Measurements from ENCODE around the gene HAND1. TPM values are rescaled to one million over a fixed set of nuclear protein-coding genes. Genes with fewer than 3 reads are reported as not detected.
A peak's percentile ranks its signal among the peaks of the same experiment; 100 is the strongest.

HAND1 gene
- not detected in 2 replicates for total RNA-seq

DNA sequence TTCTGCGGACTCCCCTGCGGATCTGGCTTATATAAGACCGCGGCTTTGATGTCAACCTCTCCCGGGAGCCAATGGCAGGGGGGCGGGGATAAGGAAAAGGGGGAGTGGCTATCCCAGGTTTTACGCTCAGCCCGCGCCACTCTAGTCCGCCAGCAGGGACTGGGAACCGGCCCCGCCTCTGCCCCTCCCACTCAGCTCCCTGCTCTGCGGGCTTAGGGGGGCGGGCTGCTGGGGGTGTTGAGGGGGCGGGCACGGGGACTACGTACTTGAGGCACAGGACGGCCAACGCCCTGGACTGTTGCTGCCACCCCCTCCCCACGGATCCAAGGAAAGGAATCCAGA, at the start of gene HAND1:
Gene HAND1, minus strand, starts transcription at position 4 of the 342 bp plus-strand sequence. CDS start 219 bp downstream, outside the sequence.
- no peak for DNase-seq (ENCODE audit: low spot score)
- H3K4me1 Mint-ChIP-seq (ENCODE audit: low read depth) = peaks cover 41% of the 10 kb centered on the region
- H3K27me3 Mint-ChIP-seq (ENCODE audit: insufficient read depth) = peaks cover 88% of the 10 kb centered on the region
- intact Hi-C loops (cut with micrococcal nuclease) = no loop called here
- H3K9me3 Mint-ChIP-seq = no peaks in the 10 kb centered on the region
- H3K4me3 Mint-ChIP-seq = peak within 1 kb of the TSS; percentile 32
- peak within 1 kb of the TSS; percentile 80 for H3K27ac Mint-ChIP-seq
- H3K36me3 Mint-ChIP-seq (ENCODE audit: low read depth) = peaks cover 8% of the 10 kb centered on the region

DNA sequence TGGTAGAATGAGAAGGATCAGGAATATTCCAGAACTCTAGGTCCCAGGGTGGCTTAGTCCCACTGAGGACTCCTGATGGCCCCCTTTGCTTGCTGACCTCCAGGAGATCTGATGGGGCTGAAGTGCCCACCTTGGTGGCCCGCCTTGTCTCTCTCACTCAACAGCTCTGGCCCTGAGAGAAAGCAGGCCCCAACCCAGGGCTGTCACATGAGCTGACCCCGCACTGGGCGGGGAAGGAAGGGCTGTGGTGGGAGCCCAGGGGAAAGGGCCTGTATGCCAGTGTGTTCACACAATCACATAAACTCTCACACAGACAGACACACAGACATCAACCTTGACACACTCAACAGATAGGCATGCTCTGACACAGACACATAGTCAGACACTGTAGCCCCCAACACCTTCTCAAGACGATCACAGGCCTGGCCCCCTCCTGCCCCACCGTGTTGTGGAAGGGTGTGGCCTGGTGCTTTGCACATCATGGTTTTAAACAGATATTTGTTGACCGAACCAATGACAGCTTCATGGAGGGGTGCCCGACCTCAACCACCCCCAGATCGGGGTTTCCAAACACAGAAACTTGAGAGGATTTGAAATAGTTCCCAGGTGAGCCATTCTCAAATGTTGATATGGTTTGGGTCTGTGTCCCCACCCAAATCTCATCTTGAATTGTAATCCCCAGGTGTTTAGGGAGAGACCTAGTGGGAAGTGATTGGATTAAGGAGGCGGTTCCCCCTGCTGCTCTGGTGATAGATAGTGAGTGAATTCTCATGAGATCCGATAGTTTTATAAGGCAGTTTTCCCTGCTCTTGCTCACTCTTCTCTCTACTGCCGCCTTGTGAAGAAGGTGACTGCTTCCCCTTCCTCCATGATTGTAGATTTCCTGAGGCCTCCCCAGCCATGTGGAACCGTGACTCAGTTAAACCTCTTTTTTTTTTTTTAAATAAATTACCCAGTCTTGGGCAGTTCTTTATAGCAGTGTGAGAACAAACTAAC, 48.5 kb upstream of the HAND1 start:
- no peak for DNase-seq (ENCODE audit: low spot score)
- Mint-ChIP-seq H3K9me3 (no peaks in the 10 kb centered on the region), H3K27ac (no peak overlapping the region), H3K4me3 (no peak overlapping the region), H3K4me1 (ENCODE audit: low read depth) (no peaks in the 10 kb centered on the region), H3K27me3 (ENCODE audit: insufficient read depth) (peaks cover 9% of the 10 kb centered on the region), H3K36me3 (ENCODE audit: low read depth) (no peaks in the 10 kb centered on the region)
- intact Hi-C loops (cut with micrococcal nuclease) = no loop called here

DNA sequence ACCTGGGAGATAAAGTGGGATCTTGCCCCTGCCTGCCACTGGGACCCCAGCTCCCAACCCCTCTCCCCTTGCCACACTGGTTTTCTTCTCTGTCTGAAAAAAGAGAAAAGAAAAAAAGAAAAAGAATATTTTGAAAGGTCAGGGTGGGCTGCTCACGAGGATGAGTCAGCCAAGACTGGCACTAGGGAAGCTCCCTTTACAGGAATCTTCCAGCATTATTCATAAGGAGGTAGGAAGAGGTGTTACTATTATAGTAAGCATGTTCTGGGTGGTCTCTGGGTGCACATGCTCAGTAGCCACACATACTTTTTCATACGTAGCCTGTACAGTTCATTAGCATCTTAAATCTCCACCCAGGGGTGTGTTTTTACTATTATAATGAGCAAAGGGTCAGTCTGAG, 46.8 kb upstream of the HAND1 start:
- DNase-seq (ENCODE audit: low spot score) = no peak
- H3K9me3 Mint-ChIP-seq = no peaks in the 10 kb centered on the region
- no peak overlapping the region for H3K4me3 Mint-ChIP-seq
- no peak overlapping the region for H3K27ac Mint-ChIP-seq
- intact Hi-C loops (cut with micrococcal nuclease) = no loop called here
- no peaks in the 10 kb centered on the region for H3K4me1 Mint-ChIP-seq (ENCODE audit: low read depth)
- H3K36me3 Mint-ChIP-seq (ENCODE audit: low read depth) = no peaks in the 10 kb centered on the region
- H3K27me3 Mint-ChIP-seq (ENCODE audit: insufficient read depth) = peaks cover 20% of the 10 kb centered on the region

DNA sequence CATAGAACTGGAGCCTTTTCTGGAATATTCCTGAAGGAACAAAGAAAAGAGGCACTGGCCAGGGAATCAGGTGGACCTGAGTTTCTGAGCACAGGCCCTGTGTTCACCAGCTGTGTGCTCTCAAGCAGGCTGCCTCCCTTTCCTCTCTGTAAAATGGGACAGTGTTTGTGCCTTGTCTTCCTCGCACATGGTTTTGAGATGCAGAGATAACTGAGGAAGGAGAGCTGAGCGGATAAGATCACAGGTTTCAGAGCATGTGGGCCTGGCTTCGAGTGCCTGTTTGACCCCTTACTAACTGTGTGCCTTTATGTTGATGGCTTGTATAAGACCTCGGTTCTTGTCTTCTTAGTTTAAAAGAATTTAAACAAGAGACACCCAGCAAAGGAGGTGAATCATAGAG, 46.2 kb upstream of the HAND1 start:
- no peaks in the 10 kb centered on the region for H3K4me1 Mint-ChIP-seq (ENCODE audit: low read depth)
- H3K36me3 Mint-ChIP-seq (ENCODE audit: low read depth) = no peaks in the 10 kb centered on the region
- H3K27me3 Mint-ChIP-seq (ENCODE audit: insufficient read depth) = peaks cover 26% of the 10 kb centered on the region
- no peak overlapping the region for H3K4me3 Mint-ChIP-seq
- H3K9me3 Mint-ChIP-seq = no peaks in the 10 kb centered on the region
- intact Hi-C loops (cut with micrococcal nuclease) = no loop called here
- no peak overlapping the region for H3K27ac Mint-ChIP-seq
- no peak for DNase-seq (ENCODE audit: low spot score)

DNA sequence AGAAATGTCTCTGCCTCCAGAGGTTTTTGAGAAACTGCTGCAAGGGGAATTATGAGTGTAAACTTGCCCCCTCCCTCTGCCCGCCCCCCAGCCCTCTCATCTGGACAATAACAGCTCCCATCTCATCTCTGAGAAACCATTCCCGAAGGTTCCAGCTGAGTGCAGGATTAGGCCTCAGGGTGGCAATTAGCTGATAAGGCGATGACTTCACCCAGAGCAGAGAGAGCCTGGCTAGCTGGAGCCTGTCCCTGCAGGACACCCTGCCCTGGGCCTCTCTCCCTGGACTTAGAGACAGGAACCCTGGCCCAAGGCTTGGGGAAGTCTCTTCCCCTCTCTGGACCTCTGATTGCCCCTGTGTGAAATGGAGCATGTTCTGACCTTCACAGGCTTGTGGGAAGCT, 45.7 kb upstream of the HAND1 start:
- H3K27me3 Mint-ChIP-seq (ENCODE audit: insufficient read depth) = peaks cover 25% of the 10 kb centered on the region
- no peak overlapping the region for H3K4me3 Mint-ChIP-seq
- intact Hi-C loops (cut with micrococcal nuclease) = no loop called here

DNA sequence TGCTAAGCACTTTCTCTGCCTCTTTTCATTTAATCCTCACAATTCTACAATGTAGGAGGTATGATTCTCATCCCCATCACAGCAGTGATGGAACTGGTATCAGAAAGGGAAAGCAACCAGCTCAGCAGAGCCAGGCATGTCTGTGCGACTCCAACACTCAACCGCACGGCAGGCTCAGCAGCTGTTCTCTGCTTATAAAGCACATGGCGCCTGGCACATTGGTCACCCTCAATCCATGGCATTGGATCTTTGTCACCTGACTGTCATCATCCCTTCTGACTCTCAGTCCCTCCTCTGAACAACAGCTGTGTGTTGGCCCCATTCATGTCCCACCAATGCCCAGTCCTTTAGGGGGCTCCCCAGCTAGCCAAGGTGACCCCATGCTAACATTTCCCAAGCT, 45.1 kb upstream of the HAND1 start:
- H3K9me3 Mint-ChIP-seq = no peaks in the 10 kb centered on the region
- no peak overlapping the region for H3K4me3 Mint-ChIP-seq
- peaks cover 25% of the 10 kb centered on the region for H3K27me3 Mint-ChIP-seq (ENCODE audit: insufficient read depth)
- no peaks in the 10 kb centered on the region for H3K4me1 Mint-ChIP-seq (ENCODE audit: low read depth)
- H3K36me3 Mint-ChIP-seq (ENCODE audit: low read depth) = no peaks in the 10 kb centered on the region
- no peak overlapping the region for H3K27ac Mint-ChIP-seq
- DNase-seq (ENCODE audit: low spot score) = no peak
- intact Hi-C loops (cut with micrococcal nuclease) = no loop called here

More for the DNA sequence above, 45.7 kb upstream of the HAND1 start:
- no peaks in the 10 kb centered on the region for H3K36me3 Mint-ChIP-seq (ENCODE audit: low read depth)
- H3K4me1 Mint-ChIP-seq (ENCODE audit: low read depth) = no peaks in the 10 kb centered on the region
- no peak for DNase-seq (ENCODE audit: low spot score)
- no peaks in the 10 kb centered on the region for H3K9me3 Mint-ChIP-seq
- H3K27ac Mint-ChIP-seq = no peak overlapping the region

DNA sequence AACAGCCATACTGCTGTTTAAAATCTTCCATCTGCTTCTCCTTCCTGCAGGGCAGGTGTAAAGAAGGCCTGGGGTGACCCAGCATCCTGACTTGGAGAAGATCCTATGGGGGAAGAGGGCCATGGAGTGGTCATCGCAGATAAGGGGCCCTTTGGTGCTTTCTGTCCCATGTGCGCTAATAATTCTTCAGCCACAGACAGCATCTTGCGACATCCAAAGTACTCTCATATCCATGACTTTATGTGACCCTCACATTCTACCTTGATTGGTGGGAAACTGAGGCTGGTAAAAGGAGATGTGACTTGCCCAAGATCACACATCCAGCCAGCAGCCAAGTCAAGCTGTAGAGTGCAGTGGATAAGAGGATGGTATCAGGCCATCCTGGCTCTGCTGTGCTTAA, 44.3 kb upstream of the HAND1 start:
- Mint-ChIP-seq H3K27ac (no peak overlapping the region), H3K9me3 (no peaks in the 10 kb centered on the region), H3K27me3 (ENCODE audit: insufficient read depth) (peaks cover 25% of the 10 kb centered on the region), H3K36me3 (ENCODE audit: low read depth) (no peaks in the 10 kb centered on the region), H3K4me1 (ENCODE audit: low read depth) (no peaks in the 10 kb centered on the region), H3K4me3 (no peak overlapping the region)
- DNase-seq (ENCODE audit: low spot score) = no peak
- intact Hi-C loops (cut with micrococcal nuclease) = no loop called here

DNA sequence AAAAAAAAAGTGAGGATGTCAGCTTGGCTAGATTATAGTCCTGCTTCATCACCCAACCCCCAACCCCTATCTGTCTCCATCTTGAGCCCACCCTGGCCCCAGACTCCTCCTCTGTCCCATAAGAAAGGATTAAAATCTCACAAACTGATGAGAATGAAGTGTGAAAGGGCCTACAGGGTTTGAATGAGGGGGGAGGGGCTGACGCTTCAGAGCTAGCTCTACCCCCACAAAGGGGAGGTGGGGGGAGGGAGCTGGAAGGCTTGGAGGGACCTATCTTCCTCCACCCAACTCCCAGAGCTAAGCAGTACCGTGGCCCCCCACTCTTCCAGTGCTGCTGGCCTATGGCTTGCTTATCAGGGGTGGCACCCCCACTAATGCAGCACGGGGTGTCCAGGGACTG, 43.7 kb upstream of the HAND1 start:
- Mint-ChIP-seq H3K36me3 (ENCODE audit: low read depth) (no peaks in the 10 kb centered on the region), H3K9me3 (no peaks in the 10 kb centered on the region), H3K4me1 (ENCODE audit: low read depth) (no peaks in the 10 kb centered on the region), H3K4me3 (no peak overlapping the region), H3K27me3 (ENCODE audit: insufficient read depth) (peaks cover 23% of the 10 kb centered on the region), H3K27ac (no peak overlapping the region)
- no peak for DNase-seq (ENCODE audit: low spot score)
- intact Hi-C loops (cut with micrococcal nuclease) = no loop called here

DNA sequence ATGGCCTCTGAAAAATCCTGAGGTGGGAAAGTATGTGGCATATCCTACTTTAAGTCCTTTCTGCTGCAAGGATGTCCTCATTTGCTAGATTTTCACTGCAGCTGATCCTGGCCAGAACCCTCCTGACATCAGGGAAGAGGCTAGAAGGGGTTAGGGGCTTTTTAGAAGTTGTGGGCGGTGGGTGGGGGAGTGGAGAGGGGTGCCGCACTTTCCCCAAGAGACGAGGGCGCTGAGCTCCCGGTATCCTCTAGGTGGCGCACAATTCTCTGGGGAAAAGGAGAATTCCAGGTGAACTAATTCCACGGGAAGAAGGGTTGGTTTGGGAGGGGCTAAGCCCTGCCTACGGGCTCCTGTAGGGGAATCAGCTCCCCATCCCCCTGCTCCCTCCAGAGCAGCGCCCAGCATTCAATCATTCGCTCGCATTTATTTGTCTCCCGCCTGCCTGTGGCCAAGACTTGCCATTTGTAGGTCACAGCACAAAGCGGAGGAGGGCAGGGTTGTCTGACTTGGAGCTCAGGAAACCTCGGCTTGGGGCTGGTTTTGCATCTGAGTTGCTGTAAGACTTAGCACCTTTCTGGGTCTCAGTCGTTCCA, 42.9 kb upstream of the HAND1 start:
- intact Hi-C loops (cut with micrococcal nuclease) = no loop called here
- no peaks in the 10 kb centered on the region for H3K4me1 Mint-ChIP-seq (ENCODE audit: low read depth)
- no peaks in the 10 kb centered on the region for H3K36me3 Mint-ChIP-seq (ENCODE audit: low read depth)
- no peak overlapping the region for H3K4me3 Mint-ChIP-seq
- no peak overlapping the region for H3K27ac Mint-ChIP-seq
- no peak for DNase-seq (ENCODE audit: low spot score)
- H3K9me3 Mint-ChIP-seq = no peaks in the 10 kb centered on the region
- H3K27me3 Mint-ChIP-seq (ENCODE audit: insufficient read depth) = peaks cover 20% of the 10 kb centered on the region

DNA sequence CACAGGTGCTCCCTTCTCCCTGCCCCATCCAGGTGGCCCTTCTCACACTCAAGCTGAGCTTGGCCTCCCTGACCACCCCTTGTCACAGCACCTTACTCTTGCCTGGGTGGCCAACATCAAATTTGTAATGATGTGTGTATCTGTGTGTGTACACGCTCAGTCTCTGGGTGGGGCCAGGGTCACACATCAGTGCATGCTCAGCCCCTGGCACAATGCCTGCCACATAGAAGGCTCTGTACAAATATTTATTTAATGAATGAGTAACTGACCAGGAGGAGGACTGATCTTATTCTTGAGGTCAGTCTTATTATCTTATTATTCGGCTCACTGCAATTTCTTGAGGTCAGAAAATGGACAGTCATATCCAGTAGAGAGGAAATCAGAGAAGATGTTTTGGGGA, 41.3 kb upstream of the HAND1 start:
- Mint-ChIP-seq H3K36me3 (ENCODE audit: low read depth) (no peaks in the 10 kb centered on the region), H3K27me3 (ENCODE audit: insufficient read depth) (peaks cover 23% of the 10 kb centered on the region), H3K9me3 (no peaks in the 10 kb centered on the region), H3K4me1 (ENCODE audit: low read depth) (peaks cover 3% of the 10 kb centered on the region), H3K4me3 (no peak overlapping the region), H3K27ac (no peak overlapping the region)
- intact Hi-C loops (cut with micrococcal nuclease) = no loop called here
- DNase-seq (ENCODE audit: low spot score) = no peak

DNA sequence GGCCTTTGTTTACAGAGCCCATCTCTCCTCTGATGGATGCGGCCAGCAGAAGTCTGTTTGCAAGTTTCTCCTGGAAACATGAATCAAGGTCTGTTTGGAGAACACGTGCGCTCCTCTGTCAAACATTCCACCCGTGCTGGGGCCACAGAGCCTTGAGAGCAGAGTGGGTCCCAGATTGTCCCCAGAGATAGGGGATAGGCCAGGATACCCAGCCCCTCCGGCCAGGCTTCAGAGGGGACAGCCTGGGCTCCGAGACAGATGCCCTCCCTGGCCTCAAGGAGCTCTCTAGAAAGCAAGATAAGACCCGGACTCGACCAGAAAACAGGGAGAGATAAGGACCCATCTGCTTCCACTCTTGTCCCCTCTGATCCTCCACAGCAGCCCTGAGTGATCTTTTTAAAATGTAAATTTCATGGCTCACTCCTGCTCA, 40.4 kb upstream of the HAND1 start:
- no peak for DNase-seq (ENCODE audit: low spot score)
- no peaks in the 10 kb centered on the region for H3K36me3 Mint-ChIP-seq (ENCODE audit: low read depth)
- peaks cover 12% of the 10 kb centered on the region for H3K4me1 Mint-ChIP-seq (ENCODE audit: low read depth)
- H3K27me3 Mint-ChIP-seq (ENCODE audit: insufficient read depth) = peaks cover 26% of the 10 kb centered on the region
- H3K27ac Mint-ChIP-seq = no peak overlapping the region
- no peaks in the 10 kb centered on the region for H3K9me3 Mint-ChIP-seq
- no peak overlapping the region for H3K4me3 Mint-ChIP-seq
- intact Hi-C loops (cut with micrococcal nuclease) = no loop called here

DNA sequence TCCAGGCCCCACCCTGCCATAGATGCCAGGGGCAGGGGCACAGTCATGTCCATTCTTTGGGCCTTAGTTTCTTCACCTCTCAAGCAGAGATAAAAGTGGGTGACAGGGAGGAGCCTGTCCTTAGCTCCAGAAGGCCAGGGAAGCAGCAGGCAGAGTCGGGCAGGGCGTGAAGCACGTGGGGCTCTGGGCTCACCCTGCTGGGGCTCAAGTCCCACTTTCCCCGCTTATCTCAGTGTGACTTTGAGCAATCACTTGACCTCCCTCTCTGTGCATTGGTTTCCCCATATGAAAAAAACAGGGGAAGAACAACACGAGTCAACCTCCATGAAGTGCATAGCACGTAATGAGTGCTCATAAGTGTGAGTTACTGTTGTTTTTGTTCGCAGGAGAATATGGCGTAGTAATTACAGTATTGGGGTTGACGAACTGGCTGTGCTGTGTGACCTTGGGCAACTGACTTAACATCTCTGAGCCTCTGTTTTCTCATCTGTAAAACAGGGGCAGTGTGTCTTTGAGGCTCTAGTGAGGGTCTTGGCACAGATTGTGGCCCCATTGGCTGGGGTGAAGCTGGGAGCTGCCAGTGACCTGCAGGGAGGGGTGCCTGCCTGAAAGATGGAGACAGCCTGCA, 39.9 kb upstream of the HAND1 start:
- intact Hi-C loops (cut with micrococcal nuclease) = no loop called here
- Mint-ChIP-seq H3K27ac (no peak overlapping the region), H3K27me3 (ENCODE audit: insufficient read depth) (peaks cover 26% of the 10 kb centered on the region), H3K36me3 (ENCODE audit: low read depth) (no peaks in the 10 kb centered on the region), H3K4me3 (no peak overlapping the region), H3K9me3 (no peaks in the 10 kb centered on the region), H3K4me1 (ENCODE audit: low read depth) (peaks cover 12% of the 10 kb centered on the region)
- no peak for DNase-seq (ENCODE audit: low spot score)

DNA sequence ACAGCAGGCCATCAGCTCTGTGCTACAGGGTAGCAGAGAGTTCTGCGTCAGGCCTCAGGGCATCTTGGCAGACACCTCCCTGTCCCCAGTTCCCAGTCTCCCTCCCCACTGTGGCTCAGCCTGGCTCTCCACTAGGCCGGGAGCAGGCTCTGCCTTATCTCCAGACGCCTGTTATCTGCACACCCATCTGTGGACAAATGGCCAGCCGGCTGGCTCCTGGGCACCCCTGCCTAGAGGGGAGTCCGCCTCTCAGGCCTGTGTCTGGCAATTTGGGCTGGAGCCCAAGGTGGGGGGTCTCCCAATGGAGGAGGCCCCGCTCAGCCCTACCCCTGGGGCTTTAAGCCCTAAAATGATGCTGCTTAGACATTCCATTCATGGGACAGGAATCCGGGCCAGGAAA, 39.2 kb upstream of the HAND1 start:
- intact Hi-C loops (cut with micrococcal nuclease) = no loop called here
- peaks cover 12% of the 10 kb centered on the region for H3K4me1 Mint-ChIP-seq (ENCODE audit: low read depth)
- no peaks in the 10 kb centered on the region for H3K9me3 Mint-ChIP-seq
- H3K27ac Mint-ChIP-seq = no peak overlapping the region
- no peak for DNase-seq (ENCODE audit: low spot score)
- no peak overlapping the region for H3K4me3 Mint-ChIP-seq
- no peaks in the 10 kb centered on the region for H3K36me3 Mint-ChIP-seq (ENCODE audit: low read depth)
- H3K27me3 Mint-ChIP-seq (ENCODE audit: insufficient read depth) = peaks cover 26% of the 10 kb centered on the region

Measured in activated T-helper 1 cell treated with anti-CD3 and anti-CD28 coated beads, Interleukin-12 subunit alpha, Interleukin-12 subunit beta, Interleukin-2, Interleukin-4 antibody, amounts not matched to agents 30 ng/mL and 10 ng/mL and 1 ng/mL, durations not matched to agents 14 hours and 24 hours and 36 hours (primary cell).